NCI-H2227 treated with DMSO at 0.1 percent for 48 hours (cell line): ENCODE results near the gene TMOD4.
"Not testable (repeated sequence)": the region's sequence is repeated elsewhere in the genome, so short reads cannot be mapped to it uniquely, and the experiment has no call there.

Source experiments
- DNase-seq: peaks from one replicate; lab custom pipeline; 2025; lab: John Stamatoyannopoulos, UW

Gene TMOD4

DNA sequence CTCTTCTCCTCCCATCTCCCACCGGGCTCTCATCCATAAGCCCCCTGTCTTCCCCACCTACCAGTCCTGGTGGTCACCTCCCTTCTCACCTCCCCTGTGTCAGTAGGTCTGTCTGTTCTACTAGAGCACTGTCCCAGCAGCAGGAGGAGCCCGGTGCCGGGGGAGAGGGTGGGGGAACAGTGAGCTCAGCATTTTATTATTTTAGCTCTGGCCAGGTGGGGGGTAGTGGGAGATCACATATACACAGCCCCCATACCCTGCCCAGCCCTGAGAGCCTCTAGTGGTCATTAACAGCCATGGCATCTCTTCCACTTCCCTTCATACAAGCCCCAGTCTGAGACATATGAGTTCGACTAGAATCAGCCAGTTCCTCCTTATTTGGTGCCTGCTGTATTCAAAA lies at the start of gene TMOD4:
Gene TMOD4 (minus strand): TSS at position 119 of the 400 bp plus-strand sequence. CDS start 1,106 bp downstream, outside the sequence.
- no peak for DNase-seq

DNA sequence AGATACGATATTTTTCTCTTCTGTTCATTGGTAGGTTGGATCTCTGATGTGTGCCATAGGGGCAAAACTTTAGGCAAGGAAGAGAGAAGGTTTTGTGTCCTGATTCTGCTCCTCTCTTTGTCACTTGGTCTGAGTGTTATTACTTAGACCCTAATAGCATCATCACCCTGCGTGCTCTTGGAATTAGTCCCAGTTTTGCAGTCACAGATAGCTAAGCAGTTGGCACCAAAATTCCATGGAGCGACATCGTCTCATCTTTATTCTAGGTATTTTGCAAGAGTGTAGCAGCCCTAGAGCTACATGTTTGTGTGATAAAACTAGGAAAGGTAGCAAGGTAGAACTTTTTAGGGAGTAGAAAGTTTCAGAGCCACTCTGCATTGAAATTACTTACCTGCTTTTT lies 46.3 kb upstream of the TMOD4 start:
- DNase-seq, result no peak

DNA sequence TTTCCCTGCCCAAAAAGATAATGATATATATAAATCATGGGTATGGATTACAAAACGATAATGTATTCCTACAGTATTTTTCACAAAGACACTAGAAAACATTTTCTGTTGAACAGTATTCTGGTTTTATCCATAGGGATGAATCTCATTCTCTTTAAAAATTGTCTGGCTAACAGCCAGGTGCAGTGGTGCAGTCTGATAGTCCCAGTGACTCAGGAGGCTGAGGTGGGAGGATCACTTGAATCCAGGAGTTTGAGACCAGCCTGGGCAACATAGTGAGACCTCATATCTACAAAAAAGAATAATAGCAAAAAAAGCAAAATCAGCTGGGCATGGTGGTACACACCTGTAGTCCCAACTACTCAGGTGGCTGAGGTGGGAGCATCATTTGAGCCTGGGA lies 45.8 kb upstream of the TMOD4 start:
- no peak for DNase-seq

DNA sequence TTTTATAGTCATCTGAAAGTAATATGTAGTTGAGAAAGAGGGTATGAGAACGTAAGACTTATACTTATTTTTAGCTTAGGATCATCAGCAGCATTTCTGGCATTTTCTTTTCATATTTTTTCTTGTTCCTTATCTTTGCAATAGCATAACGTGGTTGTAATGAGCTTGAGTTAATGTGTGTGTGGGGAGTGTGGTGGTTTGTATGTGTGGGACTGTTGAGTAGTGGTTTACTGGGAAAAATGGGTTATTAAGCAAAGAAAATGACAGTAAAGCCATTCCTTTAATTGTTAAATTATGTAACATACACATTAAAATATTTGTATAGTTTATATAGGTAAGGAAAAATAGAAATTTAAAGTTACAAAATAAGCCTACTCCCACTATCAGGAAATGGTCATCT lies 37.8 kb upstream of the TMOD4 start:
- DNase-seq, result no peak

DNA sequence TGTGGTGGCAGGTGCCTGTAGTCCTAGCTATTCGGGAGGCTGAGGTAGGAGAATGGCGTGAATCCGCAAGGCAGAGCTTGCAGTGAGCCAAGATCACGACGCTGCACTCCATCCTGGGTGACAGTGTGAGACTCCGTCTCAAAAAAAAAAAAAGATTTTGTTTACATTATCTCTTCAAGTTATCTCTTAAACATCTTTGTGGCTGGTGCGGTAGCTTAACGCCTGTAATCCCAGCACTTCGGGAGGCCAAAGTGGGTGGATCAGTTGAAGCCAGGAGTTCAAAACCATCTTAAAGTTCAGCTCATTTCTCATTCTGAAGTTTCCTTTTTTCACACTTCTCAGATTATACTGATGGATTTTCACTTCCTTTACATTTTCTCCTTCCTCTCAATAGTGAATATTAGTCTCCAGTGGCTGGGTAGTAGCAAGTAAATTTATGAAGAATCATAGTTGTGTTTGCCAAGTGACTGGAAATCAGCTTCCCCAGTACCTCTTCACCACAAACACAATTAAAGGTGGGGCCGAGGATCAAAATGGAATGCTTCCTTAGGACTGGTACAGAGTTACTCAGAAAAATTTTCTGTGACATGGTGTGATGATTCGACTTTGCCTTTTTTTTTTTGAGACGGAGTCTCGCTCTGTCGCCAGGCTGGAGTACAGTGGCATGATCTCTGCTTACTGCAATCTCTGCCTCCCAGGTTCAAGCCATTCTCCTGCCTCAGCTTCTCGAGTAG lies 36.4 kb upstream of the TMOD4 start:
- no peak for DNase-seq

DNA sequence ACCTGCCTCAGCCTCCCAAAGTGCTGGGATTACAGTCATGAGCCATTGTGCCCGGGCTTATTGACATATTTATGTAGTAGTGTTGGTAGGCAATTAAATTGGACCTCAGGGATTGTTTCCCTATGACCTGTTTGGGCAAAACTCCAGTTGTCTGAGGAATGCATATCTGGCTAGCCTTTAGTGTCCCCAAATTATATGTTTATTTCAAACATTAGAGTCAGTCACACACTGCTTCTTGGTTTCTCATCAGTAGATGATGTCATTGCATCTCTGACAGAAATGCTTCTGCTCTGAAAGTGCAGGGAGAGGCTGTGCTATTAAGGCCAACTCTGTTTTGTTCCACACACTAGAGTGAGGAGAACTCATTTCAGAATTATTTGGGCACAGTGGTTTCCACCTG lies 35.0 kb upstream of the TMOD4 start:
- peak; percentile 19 for DNase-seq

DNA sequence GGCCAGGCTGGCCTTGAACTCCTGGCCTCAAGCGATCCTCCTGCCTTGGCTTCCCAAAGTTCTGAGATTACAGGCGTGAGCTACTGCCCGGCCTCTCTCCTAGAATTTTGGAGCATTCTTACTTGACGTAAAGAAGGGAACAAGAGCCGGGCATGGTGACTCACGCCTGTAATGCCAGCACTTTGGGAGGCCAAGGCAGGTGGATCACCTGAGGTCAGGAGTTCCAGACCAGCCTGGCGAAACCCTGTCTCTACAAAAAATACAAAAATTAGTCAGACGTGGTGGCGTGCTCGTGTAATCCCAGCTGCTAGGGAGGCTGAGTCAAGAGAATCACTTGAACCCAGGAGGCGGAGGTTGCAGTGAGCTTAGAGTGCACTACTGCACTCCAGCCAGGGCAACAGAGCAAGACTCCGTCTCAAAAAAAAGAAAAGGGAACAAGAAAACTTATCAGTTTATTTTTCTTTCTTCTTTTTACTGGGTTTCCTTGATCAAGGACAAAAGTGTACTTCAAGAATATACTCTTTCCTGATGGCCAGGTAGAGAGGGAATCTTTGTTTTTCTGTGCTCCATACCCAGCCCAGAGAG lies 29.7 kb upstream of the TMOD4 start:
- not testable (repeated sequence) for DNase-seq

DNA sequence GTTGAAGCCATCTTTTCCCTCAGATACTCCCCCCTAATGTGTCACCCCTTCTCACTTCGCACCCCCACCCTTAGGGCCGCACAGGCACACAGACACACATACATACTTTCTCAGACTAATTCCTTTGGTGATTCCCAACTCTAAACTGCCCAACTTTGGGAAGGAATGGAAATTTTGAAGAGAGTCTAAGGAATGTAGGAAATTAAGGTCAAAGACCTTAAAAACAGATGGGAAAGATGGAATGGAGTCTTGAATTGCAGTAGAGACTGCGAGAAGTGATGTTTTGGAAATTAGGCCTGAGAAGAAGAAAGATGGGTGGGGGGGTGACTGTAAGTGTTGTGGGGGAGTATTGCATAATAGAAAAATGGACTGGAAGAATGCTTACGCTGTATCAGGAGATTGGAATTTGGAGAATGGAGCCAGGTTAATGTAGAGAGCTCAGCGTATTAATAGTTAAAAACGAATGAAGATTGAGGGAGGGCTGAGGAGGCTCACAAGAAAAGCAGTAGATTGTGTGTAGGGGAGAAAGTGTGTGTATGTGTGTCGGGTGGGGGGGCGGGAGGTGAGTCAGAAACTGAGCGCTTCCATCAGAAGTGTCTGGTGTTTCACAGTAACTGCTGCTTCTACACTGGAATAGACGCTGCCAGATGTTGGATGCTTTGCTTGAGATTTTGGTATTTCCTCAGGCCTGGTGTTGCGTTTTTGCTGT lies 24.2 kb upstream of the TMOD4 start:
- no peak for DNase-seq

DNA sequence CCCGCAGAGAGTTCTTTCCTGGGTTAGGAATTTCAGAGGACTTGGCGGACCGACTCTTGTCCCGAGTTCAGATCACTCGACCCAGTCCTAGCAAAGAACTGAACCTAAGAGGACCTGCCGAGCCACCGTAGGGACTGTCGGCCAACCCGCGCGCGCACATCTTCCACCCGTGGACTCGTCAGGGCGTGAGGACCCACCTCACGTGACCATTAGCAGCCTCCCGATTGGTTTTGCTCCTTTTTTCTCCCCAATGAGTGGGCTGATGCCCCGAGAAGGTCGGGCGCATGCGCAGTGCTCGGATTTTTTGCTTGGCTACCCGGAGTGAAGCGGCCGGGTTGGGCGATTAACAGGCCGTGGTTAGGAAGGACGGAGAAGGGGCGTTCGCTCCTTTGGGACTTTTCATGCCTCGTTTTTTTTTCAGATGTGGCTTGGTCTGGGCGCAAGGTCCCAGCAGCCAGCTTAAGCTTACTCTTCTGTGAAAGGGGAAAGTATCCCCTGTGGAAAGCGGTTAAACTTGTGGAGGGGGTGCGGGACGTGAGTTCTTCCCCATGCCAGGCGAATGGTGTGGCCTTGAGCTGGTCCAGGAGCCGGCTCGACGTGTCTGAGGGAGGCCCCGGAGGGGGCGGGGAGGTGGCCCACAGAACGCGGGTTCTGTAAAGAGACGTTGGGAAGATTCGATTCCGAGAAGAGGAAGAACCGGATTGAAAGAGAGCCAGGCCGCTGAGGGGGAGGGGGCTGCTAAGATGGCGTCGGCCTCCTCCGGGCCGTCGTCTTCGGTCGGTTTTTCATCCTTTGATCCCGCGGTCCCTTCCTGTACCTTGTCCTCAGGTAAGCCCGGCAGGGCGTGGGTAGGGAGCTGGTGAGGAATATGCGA lies 22.7 kb upstream of the TMOD4 start, which contains the start of gene PIP5K1A:
Gene PIP5K1A (plus strand): TSS at position 299 of the 874 bp plus-strand sequence. CDS start 445 bp downstream, at position 744.
- peak; percentile 98 for DNase-seq

DNA sequence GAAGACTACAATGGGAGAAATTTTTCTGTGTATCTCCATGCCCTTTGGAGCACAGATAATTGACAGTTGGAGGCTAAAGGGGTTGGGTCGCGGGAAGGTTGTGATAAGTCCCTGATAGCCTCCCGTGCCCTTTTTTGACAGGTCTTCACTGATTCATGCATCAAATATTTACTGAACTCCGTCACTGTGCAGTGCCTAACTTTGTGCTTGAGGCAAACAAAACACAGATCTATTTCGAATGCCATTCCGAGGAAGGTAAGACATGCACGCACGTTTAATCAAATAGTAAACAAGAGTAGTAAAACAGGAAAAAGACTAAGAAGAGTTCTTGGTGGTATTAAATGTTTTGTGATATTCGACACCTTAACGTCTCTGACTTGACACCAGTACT lies 22.1 kb upstream of the TMOD4 start:
- DNase-seq, result no peak

DNA sequence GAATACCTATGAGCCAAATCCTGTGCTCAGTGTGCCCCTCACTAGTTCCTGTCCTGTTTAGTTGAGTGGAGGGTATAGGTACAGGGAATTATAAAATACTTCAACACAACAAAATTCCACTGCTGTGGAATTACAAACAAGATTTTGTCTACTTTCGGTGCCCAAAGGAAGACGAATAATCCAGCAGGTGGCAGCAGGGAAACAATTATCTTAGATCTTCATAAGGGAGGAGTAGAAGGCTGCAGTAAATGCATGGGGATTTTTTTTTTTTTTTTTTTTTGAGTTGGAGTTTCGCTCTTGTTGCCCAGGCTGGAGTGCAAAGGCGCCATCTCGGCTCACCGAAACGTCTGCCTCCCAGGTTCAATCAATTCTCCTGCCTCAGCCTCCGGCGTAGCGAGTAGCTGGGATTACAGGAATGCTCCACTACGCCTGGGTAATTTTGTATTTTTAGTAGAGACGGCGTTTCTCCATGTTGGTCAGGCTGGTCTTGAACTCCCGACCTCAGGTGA lies 20.6 kb upstream of the TMOD4 start:
- DNase-seq, result peak; percentile 78

DNA sequence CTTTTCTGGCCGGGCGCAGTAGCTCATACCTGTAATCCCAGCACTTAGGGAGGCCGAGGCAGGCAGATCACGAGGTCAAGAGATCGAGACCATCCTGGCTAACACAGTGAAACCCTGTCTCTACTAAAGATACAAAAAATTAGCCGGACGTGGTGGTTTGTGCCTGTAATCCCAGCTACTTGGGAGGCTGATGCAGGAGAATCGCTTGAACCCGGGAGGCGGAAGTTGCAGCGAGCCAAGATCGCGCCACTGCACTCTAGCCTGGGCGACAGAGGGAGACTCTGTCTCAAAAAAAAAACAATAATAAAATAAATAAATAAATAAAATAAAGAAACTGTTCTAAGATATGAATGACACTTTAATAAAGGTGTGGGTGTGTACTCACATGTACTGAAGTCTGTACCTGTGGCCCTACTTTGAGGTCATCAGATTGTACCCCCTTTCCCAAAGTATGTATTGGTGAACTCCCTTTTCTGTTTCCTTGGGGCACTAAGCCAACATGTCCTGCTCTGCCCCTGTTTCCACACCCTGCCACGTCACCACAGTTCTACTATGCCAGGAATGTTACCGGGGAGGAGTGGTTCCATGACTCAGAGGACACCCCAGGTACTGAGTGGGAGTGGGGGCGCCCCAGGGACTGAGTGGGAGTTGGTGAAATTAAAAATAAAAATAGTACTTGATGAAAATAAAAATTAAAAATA lies 19.3 kb upstream of the TMOD4 start:
- not testable (repeated sequence) for DNase-seq

DNA sequence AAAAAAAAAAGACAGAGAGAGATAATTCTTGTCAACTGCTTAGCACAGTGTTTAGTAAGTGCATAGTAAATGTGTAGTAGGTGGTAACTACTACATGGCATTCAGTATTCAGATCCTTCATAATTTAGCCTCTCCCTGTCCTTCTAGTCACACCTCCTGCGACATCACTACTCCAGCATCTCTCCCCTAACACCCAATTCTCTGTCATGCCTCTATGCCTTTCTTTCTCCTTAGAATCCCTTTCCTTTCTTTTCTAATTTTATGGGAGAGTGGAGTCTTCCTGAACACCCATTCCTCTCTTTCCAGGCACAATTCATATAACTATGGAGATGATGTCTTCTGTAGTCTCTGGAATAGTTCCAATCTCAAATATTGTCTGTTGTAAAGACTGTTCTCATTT lies 18.1 kb upstream of the TMOD4 start:
- no peak for DNase-seq

DNA sequence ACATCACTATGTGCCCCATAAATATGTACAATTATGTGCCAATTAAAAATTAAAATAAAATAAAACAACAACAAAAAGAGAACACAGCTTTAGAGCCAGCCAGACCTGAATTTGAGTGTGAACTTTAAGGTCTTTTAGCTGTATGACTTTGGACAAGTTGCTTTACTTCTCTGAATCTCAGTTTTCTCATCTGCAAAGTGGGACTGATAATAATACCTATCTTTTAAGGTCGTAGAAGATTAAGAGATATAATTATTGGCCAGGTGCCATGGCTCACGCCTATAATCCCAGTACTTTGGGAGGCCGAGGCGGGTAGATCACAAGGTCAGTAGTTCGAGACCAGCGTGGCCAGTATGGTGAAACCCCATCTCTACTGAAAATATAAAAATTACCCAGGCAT lies 17.5 kb upstream of the TMOD4 start:
- no peak for DNase-seq

DNA sequence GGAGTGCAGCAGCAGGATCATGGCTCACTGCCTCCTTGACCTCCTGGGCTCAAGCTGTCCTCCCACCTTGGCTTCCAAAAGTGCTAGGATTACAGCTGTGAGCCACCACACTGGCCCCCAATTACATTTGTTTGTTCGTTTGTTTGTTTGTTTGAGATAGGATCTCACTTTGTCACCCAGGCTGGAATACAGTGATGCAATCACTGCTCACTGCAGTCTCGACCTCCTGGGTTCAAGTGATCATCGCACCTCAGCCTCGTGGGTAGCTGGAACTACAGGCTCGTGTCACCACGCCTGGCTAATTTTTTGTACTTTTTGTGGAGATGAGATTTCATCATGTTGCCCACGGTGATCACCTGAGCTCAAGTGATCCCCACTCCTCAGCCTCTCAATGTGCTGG lies 16.3 kb upstream of the TMOD4 start:
- no peak for DNase-seq

DNA sequence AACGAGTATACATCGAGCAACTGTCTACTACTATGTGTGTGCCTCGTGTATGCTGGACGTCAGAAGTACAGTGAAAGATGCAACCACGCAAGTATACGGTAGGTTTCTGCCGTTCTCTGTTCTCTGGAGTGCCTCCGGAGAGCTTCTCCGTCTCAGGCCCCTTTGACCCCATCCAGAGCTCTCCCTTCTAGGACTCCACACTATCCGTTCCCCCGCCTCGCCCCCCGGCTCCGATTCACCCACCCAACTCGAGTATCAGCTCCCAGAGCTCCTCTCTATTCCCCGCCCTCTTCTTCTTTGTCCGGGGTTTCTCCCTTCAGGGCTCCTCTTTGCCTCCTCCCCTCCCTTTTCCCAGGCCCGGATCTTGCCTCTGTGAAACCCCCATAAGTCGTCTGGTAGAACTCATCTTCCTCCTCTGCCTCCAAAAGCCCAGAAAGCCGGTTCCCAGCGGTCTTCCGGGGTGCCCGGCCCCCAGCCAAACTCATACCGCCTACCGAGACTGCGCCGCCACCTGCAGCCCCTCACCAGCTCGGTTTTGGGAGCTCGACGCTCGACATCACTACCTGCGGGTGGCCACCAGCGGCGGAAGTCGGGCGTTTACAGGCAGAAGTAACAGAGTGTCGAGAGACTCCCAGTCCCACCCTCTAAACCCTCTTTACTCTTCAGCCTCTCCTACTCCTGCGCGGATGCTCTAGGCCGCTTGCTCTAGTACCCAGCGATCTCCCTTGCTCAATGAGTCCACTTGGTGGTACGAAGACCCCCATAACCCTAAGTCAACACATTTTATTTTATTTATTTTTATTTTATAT lies 14.1 kb upstream of the TMOD4 start, which contains the start of gene VPS72:
Gene VPS72 (minus strand): TSS at position 561 of the 809 bp plus-strand sequence. CDS start 76 bp downstream, at position 485.
- DNase-seq, result peak; percentile 91

DNA sequence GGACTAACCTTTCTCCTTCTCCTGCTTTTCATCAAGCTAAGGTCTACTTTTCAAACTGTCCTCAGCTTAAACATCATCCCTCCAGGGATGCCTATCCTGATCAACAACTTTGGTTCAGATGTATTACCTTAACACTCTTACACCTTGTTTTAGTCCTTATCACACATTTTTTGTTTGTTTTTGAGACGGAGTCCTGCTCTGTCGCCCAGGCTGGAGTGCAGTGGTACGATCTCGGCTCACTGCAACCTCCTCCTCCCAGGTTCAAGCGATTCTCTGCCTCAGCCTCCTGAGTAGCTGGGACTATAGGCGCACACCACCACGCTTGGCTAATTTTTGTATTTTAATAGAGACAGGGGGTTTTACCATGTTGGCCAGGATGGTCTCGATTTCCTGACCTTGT lies 12.9 kb upstream of the TMOD4 start:
- DNase-seq, result not testable (repeated sequence)

DNA sequence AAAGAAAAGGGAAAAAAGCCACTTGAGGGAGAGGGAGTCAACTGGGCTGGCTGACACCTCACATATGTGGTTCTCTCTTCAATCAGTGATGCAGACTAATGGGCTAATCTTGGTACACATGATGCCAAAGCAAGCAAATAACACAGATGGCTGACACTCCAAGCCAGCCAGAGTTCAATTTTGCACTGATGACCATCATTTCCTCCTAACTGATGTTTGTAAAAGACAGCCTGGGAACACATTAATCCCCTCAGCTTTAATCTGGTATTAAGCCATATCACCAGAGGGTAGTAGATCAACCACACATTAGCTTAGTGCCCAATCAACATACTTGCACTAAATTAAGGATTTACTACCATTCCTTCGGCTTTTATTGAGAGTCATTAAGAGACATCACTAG lies 11.4 kb upstream of the TMOD4 start:
- DNase-seq, result no peak

DNA sequence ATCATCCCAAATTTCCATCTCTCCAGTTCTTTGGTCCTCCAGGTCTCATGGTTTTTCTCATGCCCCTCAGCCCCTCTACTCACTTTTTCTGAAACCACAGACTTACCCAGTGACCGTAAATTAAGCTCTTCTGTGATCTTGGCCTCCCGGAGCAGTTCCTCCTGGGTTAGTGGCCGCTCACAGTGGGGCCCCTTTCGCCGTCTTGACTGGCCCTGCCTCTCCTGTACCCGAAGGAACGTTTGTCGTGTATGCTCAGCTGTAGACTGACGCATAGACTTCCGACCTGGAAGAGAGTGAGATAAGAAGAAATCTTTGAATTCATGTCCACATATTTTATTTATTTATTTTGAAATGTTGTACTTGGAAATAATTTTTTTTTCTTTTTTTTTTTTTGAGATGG lies 8.4 kb upstream of the TMOD4 start:
- no peak for DNase-seq

DNA sequence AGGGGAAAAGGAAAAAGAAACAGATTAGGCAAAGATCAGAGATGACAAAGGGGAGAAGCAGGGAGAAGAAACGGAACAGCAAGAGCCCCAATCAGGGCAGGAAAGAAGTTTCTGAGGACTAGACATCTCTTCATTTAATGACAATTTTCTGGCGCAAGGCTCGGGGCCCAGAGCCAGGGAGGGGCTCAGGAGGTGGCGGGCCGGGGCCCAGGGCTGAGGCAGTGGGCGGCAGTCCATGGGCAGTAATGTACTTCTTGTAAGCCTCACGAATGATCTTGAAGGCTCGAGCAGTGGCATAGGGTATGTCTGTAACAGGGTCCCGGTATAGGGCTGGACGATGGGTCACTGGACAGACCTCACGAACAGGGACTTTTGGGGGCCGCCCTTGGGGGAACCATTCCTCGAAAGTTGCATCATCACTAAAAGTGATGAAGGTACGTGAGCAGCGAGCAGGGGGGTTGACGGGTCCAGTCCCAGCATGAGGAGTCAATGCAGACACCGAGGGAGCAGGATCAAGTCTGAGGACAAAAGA lies 799 bp upstream of the TMOD4 start:
- DNase-seq, result no peak
